ENCODE results near the gene ARL13B.
A peak's percentile ranks its signal among the peaks of the same experiment; 100 is the strongest.
"Not testable (repeated sequence)": the region's sequence is repeated elsewhere in the genome, so short reads cannot be mapped to it uniquely, and the experiment has no call there.

Gene ARL13B

GRCh38 chr3:94064243-94064860 is 84.4 kb downstream of the ARL13B start:
- no peak for DNase-seq

DNA sequence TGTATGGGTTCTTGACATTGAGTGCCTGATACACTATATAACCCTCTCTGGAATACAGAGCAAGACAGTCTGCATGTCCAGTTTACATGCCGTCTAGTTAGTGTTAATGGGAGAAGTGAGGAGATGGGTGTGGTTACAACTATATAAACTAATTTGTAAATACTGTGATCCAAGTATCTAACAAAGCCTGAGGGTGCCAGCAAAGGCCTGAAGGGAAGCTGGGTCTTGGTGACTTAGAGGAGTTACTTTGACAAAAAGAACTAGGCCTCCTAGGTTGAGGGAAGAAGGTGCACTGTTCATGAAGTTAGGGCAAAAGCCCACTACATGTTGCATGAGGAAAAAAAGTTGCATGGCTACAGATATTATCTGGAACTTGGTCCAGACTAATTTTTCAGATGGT is 85.2 kb downstream of the ARL13B start:
- DNase-seq = no peak

DNA sequence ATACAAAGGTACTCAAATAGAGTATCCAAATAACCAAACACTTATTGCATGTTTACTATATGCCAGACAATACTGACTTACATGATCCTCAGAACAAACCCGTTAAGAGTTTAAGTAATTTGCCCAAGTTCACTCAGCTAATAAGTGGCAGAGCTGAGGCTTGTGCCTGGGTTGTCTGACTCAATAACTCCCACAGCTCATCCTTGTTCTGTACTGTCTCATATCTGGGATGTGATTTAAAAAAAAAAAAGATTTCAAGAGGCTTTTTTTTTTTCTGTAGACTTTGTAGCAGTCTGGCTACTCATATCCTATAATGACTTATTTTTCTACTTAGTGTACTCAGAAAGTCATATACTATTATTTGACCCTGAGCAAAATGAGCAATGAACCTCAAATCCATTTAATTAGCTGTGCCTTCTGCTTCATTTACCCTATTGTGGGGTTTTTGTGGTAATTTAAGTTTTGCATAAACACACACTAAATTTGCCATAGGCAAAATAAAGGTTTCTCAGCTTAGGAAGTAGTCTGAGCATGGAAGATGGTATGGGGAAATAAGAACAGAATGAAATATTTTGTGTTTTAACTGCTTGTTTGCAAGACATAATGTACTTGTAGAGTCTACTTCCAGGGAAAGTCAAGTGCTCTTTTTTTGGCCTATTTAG is 86.0 kb downstream of the ARL13B start:
- no peak for DNase-seq

DNA sequence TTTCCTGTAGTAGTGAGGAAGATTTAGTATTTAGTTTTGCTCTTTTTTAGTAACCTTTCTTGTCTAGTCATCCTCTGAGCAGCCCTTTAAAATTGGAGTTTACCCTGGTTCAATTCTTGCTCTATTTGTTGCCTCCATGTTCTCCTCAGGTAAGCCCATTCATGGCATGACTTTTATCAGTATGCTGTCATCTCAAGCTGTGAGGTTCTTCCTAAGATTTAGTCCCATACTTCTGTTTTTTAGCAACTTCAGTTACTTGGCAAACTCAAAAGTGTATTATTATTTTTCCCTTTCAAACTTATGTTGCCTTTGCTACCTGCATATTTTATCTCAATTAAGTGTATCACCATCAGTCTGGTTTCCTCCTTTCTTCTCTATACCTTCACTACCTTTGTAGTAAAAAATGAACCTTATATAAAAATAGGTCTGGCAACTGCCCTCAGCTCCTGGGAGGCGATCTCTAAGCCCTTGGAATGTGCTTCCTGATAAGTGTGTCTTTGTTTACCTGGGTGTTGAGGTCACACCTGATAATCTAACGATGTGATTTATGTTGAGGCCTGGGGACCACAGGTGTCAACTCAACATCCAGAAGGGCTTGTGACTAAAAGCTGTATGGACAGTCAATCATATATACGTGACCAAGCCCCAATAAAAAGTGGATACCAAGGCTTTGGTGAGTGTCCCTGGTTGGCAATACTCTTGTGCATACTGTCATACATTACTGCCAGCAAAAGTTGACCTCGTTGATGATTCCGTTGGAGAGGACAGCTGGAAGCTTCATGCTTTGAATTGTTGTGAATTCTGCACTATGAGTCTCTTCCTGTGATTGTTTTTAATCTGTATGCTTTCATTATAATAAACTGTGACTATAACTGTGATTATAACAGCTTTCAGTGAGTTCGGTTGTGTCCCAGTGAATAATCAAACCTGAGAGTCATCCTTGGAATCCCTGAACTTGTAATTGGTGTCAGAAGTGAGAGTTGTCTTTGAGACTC is 86.8 kb downstream of the ARL13B start:
- DNase-seq = no peak

DNA sequence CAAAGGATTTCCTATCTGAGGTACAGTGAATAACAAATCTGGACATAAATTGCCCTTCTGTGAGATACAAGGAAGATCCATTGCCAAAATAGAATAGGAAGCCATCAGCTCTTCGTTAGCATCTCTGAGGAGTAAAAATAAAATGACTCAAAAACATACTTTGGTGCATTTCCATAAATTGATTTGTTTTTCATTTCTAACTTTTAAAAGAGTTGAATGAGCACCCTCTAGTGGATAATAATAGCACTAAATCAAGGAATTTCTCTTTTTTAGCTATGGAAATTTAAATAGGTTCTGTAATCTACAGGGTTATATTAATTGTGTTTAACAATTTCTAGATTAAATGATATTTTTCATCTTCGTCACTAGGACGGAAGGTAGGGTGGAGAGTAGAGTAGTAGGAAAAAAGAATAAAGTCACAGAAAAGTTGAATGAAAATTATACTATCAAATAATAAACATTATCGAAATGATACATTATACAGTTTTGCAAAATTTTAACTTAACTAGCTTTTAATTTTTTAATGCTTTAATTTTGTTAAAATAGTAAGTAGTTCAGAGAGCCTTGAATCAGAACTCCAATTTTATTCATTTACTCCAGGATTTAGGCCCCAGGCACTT is 89.3 kb downstream of the ARL13B start:
- peak in 1 of 2 experiments; percentile 30 for DNase-seq

DNA sequence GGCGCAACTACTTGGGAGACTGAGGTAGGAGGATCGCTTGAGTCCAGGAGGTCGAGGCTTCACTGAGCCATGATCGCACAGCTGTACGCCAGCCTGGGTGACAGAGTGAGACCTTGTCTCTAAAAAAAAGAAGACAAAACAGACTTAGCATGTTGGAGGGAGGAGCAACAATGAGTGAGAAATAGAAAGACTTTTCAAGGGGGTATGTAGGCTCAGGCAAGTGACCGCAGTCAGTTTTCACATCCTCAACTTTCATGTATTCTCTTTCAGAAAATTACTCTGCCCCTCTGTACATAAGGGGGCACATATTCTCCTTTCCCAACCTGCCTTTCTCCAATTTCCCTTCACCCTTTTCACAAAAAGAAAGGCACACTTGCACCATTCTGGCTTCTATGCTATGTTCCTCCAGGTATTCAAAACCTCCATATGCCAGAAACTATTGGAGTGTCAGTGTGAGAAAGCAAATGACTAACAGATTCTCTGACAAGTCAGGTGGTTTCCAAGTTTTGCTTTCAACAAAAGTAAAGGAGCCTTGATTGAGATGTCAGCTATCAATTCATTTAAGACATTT is 90.5 kb downstream of the ARL13B start:
- DNase-seq = no peak

DNA sequence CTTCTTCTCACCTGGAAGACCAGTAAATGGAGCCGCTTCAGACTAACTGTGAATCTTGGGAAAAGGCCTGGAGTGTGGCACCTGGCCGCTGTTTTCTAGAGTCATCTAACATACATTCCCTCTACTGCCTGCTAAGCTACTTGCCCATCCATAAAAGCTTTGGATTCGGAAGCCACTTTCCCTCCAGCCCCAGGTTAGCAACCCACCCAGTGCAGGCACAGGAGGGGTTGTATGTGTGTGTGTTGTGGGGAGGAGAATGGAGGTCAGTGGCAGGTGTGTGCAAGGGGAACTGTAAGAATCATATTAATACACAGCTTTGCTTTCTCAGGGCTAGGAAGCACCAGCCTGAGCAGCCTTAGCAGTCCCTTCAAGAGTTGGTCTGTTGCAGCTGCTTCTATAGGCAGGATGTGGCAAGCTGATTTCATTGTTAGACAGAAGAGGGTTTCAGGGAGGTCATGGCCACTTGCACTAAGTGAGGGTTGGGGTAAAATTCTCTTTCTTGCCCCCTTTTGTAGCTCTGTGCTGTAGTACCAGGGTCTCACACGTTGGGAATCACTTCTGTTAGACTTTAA is 91.8 kb downstream of the ARL13B start:
- DNase-seq = no peak

DNA sequence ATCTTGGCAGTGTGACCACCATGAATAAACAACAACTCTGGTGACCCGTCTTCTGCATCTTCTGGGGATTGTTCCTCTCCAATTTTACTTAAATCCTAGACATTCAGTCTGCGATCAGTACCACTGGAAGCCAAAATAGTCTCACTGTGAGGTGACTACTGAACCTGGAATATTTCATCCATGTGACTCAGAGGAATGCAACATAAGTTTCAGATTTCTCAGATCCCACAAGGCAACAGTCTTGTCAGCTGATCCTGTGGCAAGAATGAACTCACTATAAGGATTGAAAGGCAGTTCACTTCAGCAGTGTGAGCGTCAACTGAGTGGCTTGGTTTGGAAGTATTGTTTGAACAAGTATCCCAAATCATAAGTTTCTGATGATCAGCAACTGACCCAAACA is 96.1 kb downstream of the ARL13B start:
- DNase-seq = no peak

GRCh38 chr3:94080552-94080951 is 100.6 kb downstream of the ARL13B start:
- not testable (repeated sequence) for DNase-seq

GRCh38 chr3:94081884-94082283 is 101.9 kb downstream of the ARL13B start:
- no peak for DNase-seq

DNA sequence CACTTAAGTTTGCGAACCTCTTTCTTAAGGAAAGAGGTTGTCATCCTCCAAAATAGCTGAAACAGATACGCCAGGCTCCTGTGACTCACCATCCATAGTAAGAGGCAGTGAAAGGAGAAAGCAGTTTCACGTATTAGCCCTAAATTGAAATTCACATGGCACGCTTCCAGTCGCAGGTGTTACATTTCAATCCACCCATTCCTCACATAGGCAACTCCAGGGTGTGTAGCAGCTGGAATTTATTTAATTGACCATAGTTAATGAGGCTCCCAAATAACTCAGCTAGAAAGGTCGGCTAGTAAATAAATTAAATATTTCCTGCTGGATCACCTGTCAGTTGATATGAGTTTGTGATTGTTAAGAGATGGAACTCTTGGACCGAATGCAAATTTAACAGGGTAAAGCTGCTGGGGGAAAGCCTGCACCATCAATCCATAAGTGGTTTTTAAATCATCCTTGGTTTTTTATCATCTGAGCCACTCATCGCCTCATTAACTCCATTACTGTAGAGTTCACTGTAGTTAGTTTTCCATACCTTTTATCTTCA is 102.5 kb downstream of the ARL13B start:
- DNase-seq = no peak

DNA sequence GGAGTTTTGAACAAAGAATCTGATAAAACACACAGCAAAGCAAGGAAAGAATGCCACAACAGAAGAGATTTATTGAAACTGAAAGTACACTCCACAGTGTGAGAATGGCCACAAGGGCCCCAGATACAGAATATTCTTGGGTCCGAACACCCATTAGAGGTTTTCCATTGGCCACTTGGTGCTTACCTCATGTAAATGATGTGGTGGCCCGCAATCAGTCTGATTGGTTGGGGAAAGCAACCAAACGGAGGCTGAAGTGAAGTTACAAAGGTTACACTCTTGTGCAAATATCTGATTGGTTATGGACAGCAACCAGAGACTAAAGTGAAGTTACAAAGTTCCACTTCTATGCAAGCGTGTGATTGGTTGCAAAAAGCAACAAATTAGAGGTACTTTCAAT is 103.3 kb downstream of the ARL13B start:
- no peak for DNase-seq

DNA sequence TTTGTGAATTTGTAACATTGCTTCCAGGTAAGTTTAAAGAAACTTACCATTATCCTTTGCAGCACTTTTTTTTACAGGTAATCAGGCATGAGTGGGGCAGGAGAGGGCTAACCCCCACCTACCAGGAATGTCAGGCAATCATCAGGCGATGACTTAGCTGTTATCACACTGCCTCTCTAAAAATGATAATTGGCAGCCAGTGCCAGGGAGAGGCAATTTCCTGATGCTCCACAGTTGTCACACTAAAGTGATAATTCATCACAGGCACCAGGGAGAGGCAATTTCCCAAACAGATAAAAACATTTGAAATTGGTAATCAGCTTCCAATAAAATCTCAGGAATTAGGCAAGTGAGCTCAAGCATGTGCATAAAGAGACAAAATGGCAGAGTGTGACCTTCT is 109.2 kb downstream of the ARL13B start:
- DNase-seq = no peak

DNA sequence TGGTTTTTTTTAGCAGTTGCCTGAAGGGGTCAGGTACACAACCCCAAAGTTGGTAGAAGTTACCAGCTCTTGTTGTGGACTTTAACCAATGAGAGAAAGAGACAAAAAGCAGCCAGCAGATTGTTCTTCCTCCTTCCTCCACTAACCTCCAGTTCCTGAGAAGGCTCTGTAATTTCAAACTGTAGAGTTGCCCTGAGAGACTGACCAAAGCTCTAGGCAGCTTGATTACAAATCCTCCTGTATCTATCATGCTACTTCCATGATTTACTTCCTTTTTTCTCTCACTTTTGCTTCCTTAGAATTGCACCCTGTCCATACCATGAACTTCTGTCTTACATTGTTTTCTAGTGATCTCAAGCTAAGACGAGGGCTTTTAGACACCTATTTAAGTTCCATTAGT is 112.1 kb downstream of the ARL13B start:
- no peak for DNase-seq

- no peak for DNase-seq
Observed at GRCh38 chr3:94093151-94093550, 113.2 kb downstream of the ARL13B start.

GRCh38 chr3:94095111-94095510 is 115.2 kb downstream of the ARL13B start:
- no peak for DNase-seq

- DNase-seq = no peak
Observed at GRCh38 chr3:94098452-94098851, 118.5 kb downstream of the ARL13B start.

DNA sequence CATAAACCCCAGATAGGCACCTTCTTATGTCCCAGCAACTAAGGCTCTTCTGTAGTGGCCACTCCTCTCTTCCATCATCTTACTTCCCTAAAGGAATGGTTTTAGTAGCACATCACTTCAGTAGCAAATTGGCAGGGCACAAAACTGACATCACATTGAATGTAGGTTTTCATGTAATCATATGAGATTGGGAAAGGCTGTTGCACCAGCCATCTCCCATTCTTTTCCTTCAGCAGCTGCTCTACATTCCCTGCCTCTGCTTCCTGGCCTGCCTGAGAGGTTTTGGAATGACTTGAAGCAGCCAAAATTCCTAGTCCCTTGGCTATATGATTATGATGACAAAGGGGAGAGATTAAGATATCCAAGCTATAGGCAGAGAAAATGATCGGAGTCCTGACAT is 119.4 kb downstream of the ARL13B start:
- DNase-seq = no peak

DNA sequence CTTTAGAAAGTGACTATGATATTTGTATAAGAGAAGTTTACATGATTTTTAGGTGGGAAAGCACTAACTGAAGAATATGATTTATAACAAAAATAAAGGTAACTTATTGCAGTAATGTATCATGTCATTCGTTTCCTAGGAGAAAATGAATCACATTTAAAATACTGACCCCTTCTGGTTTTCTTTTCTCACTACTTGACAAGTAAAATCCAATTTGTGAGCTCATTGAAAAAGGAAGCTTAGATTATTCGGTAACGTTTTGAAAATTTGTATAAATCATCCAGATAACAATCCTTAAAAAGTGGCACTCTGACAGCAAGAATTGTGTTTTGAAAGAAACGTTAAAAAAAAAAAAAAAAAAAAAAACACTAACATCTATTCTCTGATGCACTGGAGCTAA is 121.9 kb downstream of the ARL13B start:
- no peak for DNase-seq

Data from NCI-H446 (cell line).